Measurements from ENCODE around the gene TBC1D19.

DNA sequence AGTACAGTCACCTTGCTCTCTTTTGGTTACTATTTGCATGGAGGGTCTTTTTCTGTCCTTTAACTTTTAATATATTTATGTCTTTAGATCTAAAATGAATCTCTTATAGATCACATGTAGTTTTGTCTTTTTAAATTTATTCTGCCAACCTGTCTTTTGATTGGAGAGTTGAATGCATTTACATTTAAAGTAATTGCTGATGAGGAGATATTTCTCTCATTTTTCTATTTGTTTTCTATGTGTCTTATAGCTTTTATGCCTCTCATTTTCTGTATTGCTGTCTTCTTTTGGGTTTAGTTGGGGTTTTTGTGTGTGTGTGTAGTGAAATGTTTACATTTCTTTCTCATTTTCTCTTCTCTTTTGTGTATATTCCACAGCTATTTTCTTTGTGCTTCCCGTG lies 123.5 kb downstream of the TBC1D19 start:
- TF ChIP-seq, protein P1, sequence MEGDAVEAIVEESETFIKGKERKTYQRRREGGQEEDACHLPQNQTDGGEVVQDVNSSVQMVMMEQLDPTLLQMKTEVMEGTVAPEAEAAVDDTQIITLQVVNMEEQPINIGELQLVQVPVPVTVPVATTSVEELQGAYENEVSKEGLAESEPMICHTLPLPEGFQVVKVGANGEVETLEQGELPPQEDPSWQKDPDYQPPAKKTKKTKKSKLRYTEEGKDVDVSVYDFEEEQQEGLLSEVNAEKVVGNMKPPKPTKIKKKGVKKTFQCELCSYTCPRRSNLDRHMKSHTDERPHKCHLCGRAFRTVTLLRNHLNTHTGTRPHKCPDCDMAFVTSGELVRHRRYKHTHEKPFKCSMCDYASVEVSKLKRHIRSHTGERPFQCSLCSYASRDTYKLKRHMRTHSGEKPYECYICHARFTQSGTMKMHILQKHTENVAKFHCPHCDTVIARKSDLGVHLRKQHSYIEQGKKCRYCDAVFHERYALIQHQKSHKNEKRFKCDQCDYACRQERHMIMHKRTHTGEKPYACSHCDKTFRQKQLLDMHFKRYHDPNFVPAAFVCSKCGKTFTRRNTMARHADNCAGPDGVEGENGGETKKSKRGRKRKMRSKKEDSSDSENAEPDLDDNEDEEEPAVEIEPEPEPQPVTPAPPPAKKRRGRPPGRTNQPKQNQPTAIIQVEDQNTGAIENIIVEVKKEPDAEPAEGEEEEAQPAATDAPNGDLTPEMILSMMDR (IDR thresholded peaks at IDR 0.05): no peak
- no peak for TF ChIP-seq POLR2A (IDR thresholded peaks at IDR 0.05)

All from thyroid gland (tissue), 4 donors.